Omental fat pad (tissue), 4 donors: ENCODE measurements around the gene SINHCAF. TPM values are rescaled to one million over a fixed set of nuclear protein-coding genes. Genes with fewer than 3 reads are reported as not detected.
"Not testable (repeated sequence)": the region's sequence is repeated elsewhere in the genome, so short reads cannot be mapped to it uniquely, and the experiment has no call there.

Experiments
- ATAC-seq: fragments of 150-250 bp; one replicate; pipeline ENCODE4 v1.9.1; 2016; ENCODE audit warnings: mild to moderate bottlenecking, moderate library complexity; ENCODE audit not compliant: low FRiP score
- DNase-seq: peaks from one replicate; pipeline ENCODE4 v3.0.0-alpha.2; 2019; ENCODE audit warnings: low spot score
- CTCF ChIP-seq, 3 donors: fragments of 450-650 bp; IDR thresholded peaks; one replicate each; pipeline ENCODE4 v1.5.1; 2016 to 2017; ENCODE audit warnings: antibody characterized with exemption in 3 of 3, mild to moderate bottlenecking in 3 of 3, moderate library complexity in 2 of 3
- total RNA-seq, 4 donors: library from RNA; depleted of rRNA; stranded (reverse); fragments of >200 nt; gene quantifications; one replicate each; pipeline ENCODE4 v1.1.0, GENCODE V29; 2016

Gene SINHCAF
- total RNA-seq, 4 donors from 2014 or later: 15.8 to 62.7 (median 25.6) TPM

- DNase-seq (no peak), ATAC-seq (no peak)
- no peak for TF ChIP-seq CTCF (IDR thresholded peaks at IDR 0.05)
These were observed 75.8 kb downstream of the SINHCAF start for GRCh38 chr12:31250179-31250578.

- ATAC-seq (no peak), DNase-seq (no peak)
- no peak for TF ChIP-seq CTCF (IDR thresholded peaks at IDR 0.05)
These were observed 76.6 kb downstream of the SINHCAF start for GRCh38 chr12:31249356-31249755.

GRCh38 chr12:31248815-31249214 is 77.1 kb downstream of the SINHCAF start:
- no peak for ATAC-seq
- TF ChIP-seq CTCF (IDR thresholded peaks at IDR 0.05): no peak
- DNase-seq: no peak

GRCh38 chr12:31248337-31248736 is 77.6 kb downstream of the SINHCAF start:
- no peak for ATAC-seq
- TF ChIP-seq CTCF (IDR thresholded peaks at IDR 0.05): no peak
- DNase-seq: no peak

- DNase-seq (no peak), ATAC-seq (no peak)
- no peak for TF ChIP-seq CTCF (IDR thresholded peaks at IDR 0.05)
These were observed 79.5 kb downstream of the SINHCAF start for GRCh38 chr12:31246470-31246850.

- DNase-seq: no peak
- no peak for ATAC-seq
- TF ChIP-seq CTCF (IDR thresholded peaks at IDR 0.05): no peak
These were observed 80.0 kb downstream of the SINHCAF start for GRCh38 chr12:31245822-31246469.

GRCh38 chr12:31242418-31242817 is 83.5 kb downstream of the SINHCAF start:
- DNase-seq, ATAC-seq: not testable (repeated sequence)
